Naive B cell (primary cell): ENCODE results near the gene TRAPPC2B. TPM values are rescaled to one million over a fixed set of nuclear protein-coding genes. Genes with fewer than 3 reads are reported as not detected.
A peak's percentile ranks its signal among the peaks of the same experiment; 100 is the strongest.

Experiments
- ATAC-seq, 2 donors: fragments of 150-1000 bp; cut with Tn5 transposase; 2 replicates each; pipeline ENCODE4 v1.10.0; 2021; ENCODE audit warnings: low read depth in 2 of 2, mild to moderate bottlenecking in 2 of 2, moderate library complexity in 2 of 2
- DNase-seq: peaks from one replicate; pipeline ENCODE4 v3.0.0; 2022
- H3K27ac Mint-ChIP-seq, 6 donors: one replicate each; pipeline ENCODE4 v1.8.0; 2020 to 2022; ENCODE audit warnings: mild to moderate bottlenecking in 6 of 6, mixed read lengths in 6 of 6, moderate library complexity in 5 of 6, inconsistent platforms in 2 of 6
- H3K27me3 Mint-ChIP-seq, 3 donors: one replicate each; pipeline ENCODE4 v1.8.0; 2021 to 2022; ENCODE audit warnings: mixed read lengths in 3 of 3, mild to moderate bottlenecking in 1 of 3
- H3K36me3 Mint-ChIP-seq, 2 donors: one replicate each; pipeline ENCODE4 v1.8.0; 2020 to 2022; ENCODE audit warnings: mixed read lengths in 2 of 2, inconsistent platforms in 1 of 2, mild to moderate bottlenecking in 1 of 2
- H3K4me1 Mint-ChIP-seq, 3 donors: one replicate each; pipeline ENCODE4 v1.8.0; 2020 to 2022; ENCODE audit warnings: mixed read lengths in 3 of 3, inconsistent platforms in 1 of 3, mild to moderate bottlenecking in 1 of 3, moderate library complexity in 1 of 3
- H3K4me3 Mint-ChIP-seq, 8 donors: one replicate each; pipeline ENCODE4 v1.8.0; 2020 to 2022; ENCODE audit warnings: mild to moderate bottlenecking in 8 of 8, mixed read lengths in 8 of 8, moderate library complexity in 8 of 8, inconsistent platforms in 2 of 8
- H3K9me3 Mint-ChIP-seq, 7 donors: one replicate each; pipeline ENCODE4 v1.8.0; 2020 to 2022; ENCODE audit warnings: mixed read lengths in 7 of 7, mild to moderate bottlenecking in 5 of 7, inconsistent platforms in 2 of 7, moderate library complexity in 1 of 7
- polyA plus RNA-seq, 6 donors: library from polyadenylated mRNA; unstranded; fragments of 300-500 nt; fragmentation: Illumina TruSeq; gene quantifications; one replicate each; pipeline ENCODE4 v1.2.3, GENCODE V29; 2021; ENCODE audit warnings: low read depth in 6 of 6

Gene TRAPPC2B
- polyA plus RNA-seq: 10 to 100 TPM; 35.5 to 91.3 (median 45.8) TPM

- peak within 1 kb of the TSS; percentile 84 to 96 (median 94) for H3K4me3 Mint-ChIP-seq
- no peaks in the 10 kb centered on the region for H3K27me3 Mint-ChIP-seq
- H3K27ac Mint-ChIP-seq: peak within 1 kb of the TSS; percentile 98 to 99 (median 99)
- H3K36me3 Mint-ChIP-seq: peaks cover 13 to 20% of the 10 kb centered on the region in 2 donors
- DNase-seq: peak; percentile 99
- ATAC-seq: peak; percentile 91 to 92
- H3K4me1 Mint-ChIP-seq: peaks cover 17 to 27% (median 17%) of the 10 kb centered on the region in 3 donors
- H3K9me3 Mint-ChIP-seq: peaks cover 0 to 11% (median 3%) of the 10 kb centered on the region in 7 donors
Measured at GRCh38 chr19:57362997-57363687, at the start of gene TRAPPC2B, which contains the start of gene ZNF547. TRAPPC2B (plus strand) TSS chr19:57363551; CDS start chr19:57364834, 1,283 bp downstream. ZNF547 (plus strand) TSS chr19:57363551; CDS start chr19:57368556, 5,005 bp downstream.

GRCh38 chr19:57314146-57314545 lies 49.2 kb upstream of the TRAPPC2B start:
- DNase-seq (no peak), ATAC-seq (no peak)
- H3K4me1 Mint-ChIP-seq: peaks cover 0 to 3% (median 0%) of the 10 kb centered on the region in 3 donors
- H3K36me3 Mint-ChIP-seq: no peaks in the 10 kb centered on the region
- no peak overlapping the region for H3K27ac Mint-ChIP-seq
- H3K9me3 Mint-ChIP-seq: peaks cover 0 to 5% (median 2%) of the 10 kb centered on the region in 7 donors
- H3K4me3 Mint-ChIP-seq: no peak overlapping the region
- H3K27me3 Mint-ChIP-seq: peaks cover 19 to 60% (median 44%) of the 10 kb centered on the region in 3 donors

GRCh38 chr19:57317503-57317902 lies 45.8 kb upstream of the TRAPPC2B start:
- H3K27ac Mint-ChIP-seq: no peak overlapping the region
- H3K27me3 Mint-ChIP-seq: peaks cover 19 to 59% (median 44%) of the 10 kb centered on the region in 3 donors
- H3K4me1 Mint-ChIP-seq: peaks cover 19 to 31% (median 24%) of the 10 kb centered on the region in 3 donors
- peaks cover 0 to 8% (median 0%) of the 10 kb centered on the region in 7 donors for H3K9me3 Mint-ChIP-seq
- H3K4me3 Mint-ChIP-seq: no peak overlapping the region
- ATAC-seq (no peak), DNase-seq (no peak)
- H3K36me3 Mint-ChIP-seq: no peaks in the 10 kb centered on the region

- Mint-ChIP-seq H3K4me3 (peak overlapping the region; percentile 92 to 98 (median 97)), H3K9me3 (peaks cover 0 to 11% (median 2%) of the 10 kb centered on the region in 7 donors), H3K27me3 (peaks cover 19 to 36% (median 35%) of the 10 kb centered on the region in 3 donors), H3K27ac (peak overlapping the region; percentile 93 to 100 (median 98)), H3K4me1 (peaks cover 23 to 40% (median 33%) of the 10 kb centered on the region in 3 donors), H3K36me3 (peaks cover 8 to 13% of the 10 kb centered on the region in 2 donors)
- DNase-seq (no peak), ATAC-seq (peak; percentile 0 to 60)
Measured at GRCh38 chr19:57319869-57320179, 43.5 kb upstream of the TRAPPC2B start.

GRCh38 chr19:57320180-57321084 lies 42.9 kb upstream of the TRAPPC2B start, which contains the start of gene ZNF543:
ZNF543 (plus strand) TSS chr19:57320472; CDS start chr19:57320854, 382 bp downstream.
- Mint-ChIP-seq H3K27ac (peak within 1 kb of the TSS; percentile 93 to 100 (median 98)), H3K27me3 (peaks cover 13 to 30% (median 29%) of the 10 kb centered on the region in 3 donors), H3K36me3 (peaks cover 10 to 18% of the 10 kb centered on the region in 2 donors), H3K4me1 (peaks cover 23 to 40% (median 33%) of the 10 kb centered on the region in 3 donors), H3K4me3 (peak within 1 kb of the TSS; percentile 92 to 98 (median 97)), H3K9me3 (peaks cover 0 to 11% (median 4%) of the 10 kb centered on the region in 7 donors)
- peak; percentile 89 for DNase-seq
- peak; percentile 92 to 95 for ATAC-seq

GRCh38 chr19:57321116-57321515 lies 42.2 kb upstream of the TRAPPC2B start:
- H3K4me3 Mint-ChIP-seq: peak overlapping the region; percentile 92 to 98 (median 97)
- DNase-seq (no peak), ATAC-seq (no peak)
- peak overlapping the region; percentile 93 to 100 (median 98) for H3K27ac Mint-ChIP-seq
- H3K4me1 Mint-ChIP-seq: peaks cover 23 to 40% (median 38%) of the 10 kb centered on the region in 3 donors
- H3K27me3 Mint-ChIP-seq: peaks cover 6 to 23% (median 22%) of the 10 kb centered on the region in 3 donors
- H3K9me3 Mint-ChIP-seq: peaks cover 0 to 11% (median 4%) of the 10 kb centered on the region in 7 donors
- peaks cover 10 to 18% of the 10 kb centered on the region in 2 donors for H3K36me3 Mint-ChIP-seq

- Mint-ChIP-seq H3K4me1 (peaks cover 23 to 43% (median 40%) of the 10 kb centered on the region in 3 donors), H3K27me3 (peaks cover 1 to 16% (median 16%) of the 10 kb centered on the region in 3 donors), H3K4me3 (peak overlapping the region in 7 of 8 donors; percentile 92 to 98 (median 97)), H3K36me3 (peaks cover 11 to 18% of the 10 kb centered on the region in 2 donors), H3K27ac (peak overlapping the region in 3 of 6 donors; percentile 27 to 65 (median 33)), H3K9me3 (peaks cover 0 to 14% (median 4%) of the 10 kb centered on the region in 7 donors)
- no peak for ATAC-seq
- DNase-seq: no peak
Measured at GRCh38 chr19:57321751-57322150, 41.6 kb upstream of the TRAPPC2B start.

GRCh38 chr19:57324992-57325391 lies 38.4 kb upstream of the TRAPPC2B start:
- Mint-ChIP-seq H3K4me3 (peak overlapping the region in 1 of 8 donors; percentile 66), H3K36me3 (peaks cover 39 to 40% of the 10 kb centered on the region in 2 donors)

GRCh38 chr19:57327993-57328392 lies 35.4 kb upstream of the TRAPPC2B start:
- DNase-seq (no peak), ATAC-seq (no peak)
- Mint-ChIP-seq H3K36me3 (peaks cover 40 to 44% of the 10 kb centered on the region in 2 donors), H3K4me3 (no peak overlapping the region), H3K4me1 (peaks cover 0 to 13% (median 4%) of the 10 kb centered on the region in 3 donors), H3K27ac (no peak overlapping the region), H3K9me3 (peaks cover 4 to 47% (median 24%) of the 10 kb centered on the region in 7 donors), H3K27me3 (no peaks in the 10 kb centered on the region)

More at GRCh38 chr19:57324992-57325391, 38.4 kb upstream of the TRAPPC2B start:
- DNase-seq (no peak), ATAC-seq (no peak)
- Mint-ChIP-seq H3K4me1 (peaks cover 18 to 38% (median 34%) of the 10 kb centered on the region in 3 donors), H3K9me3 (peaks cover 4 to 41% (median 21%) of the 10 kb centered on the region in 7 donors), H3K27ac (peak overlapping the region in 1 of 6 donors; percentile 36), H3K27me3 (no peaks in the 10 kb centered on the region)

GRCh38 chr19:57334191-57334590 lies 29.2 kb upstream of the TRAPPC2B start:
- Mint-ChIP-seq H3K4me3 (no peak overlapping the region), H3K9me3 (peaks cover 0 to 21% (median 7%) of the 10 kb centered on the region in 7 donors), H3K36me3 (peaks cover 2 to 11% of the 10 kb centered on the region in 2 donors), H3K27ac (peak overlapping the region in 1 of 6 donors; percentile 24), H3K4me1 (peaks cover 0 to 3% (median 0%) of the 10 kb centered on the region in 3 donors), H3K27me3 (no peaks in the 10 kb centered on the region)
- ATAC-seq (no peak), DNase-seq (no peak)

GRCh38 chr19:57338877-57339276 lies 24.5 kb upstream of the TRAPPC2B start:
- DNase-seq: no peak
- H3K27me3 Mint-ChIP-seq: no peaks in the 10 kb centered on the region
- no peak overlapping the region for H3K4me3 Mint-ChIP-seq
- no peak overlapping the region for H3K27ac Mint-ChIP-seq
- ATAC-seq: no peak
- H3K4me1 Mint-ChIP-seq: peaks cover 0 to 3% (median 0%) of the 10 kb centered on the region in 3 donors
- H3K9me3 Mint-ChIP-seq: peaks cover 0 to 3% (median 0%) of the 10 kb centered on the region in 7 donors
- H3K36me3 Mint-ChIP-seq: no peaks in the 10 kb centered on the region

GRCh38 chr19:57342582-57342981 lies 20.8 kb upstream of the TRAPPC2B start:
- DNase-seq (no peak), ATAC-seq (no peak)
- Mint-ChIP-seq H3K9me3 (peaks cover 0 to 3% (median 0%) of the 10 kb centered on the region in 7 donors), H3K4me3 (no peak overlapping the region), H3K27me3 (peaks cover 0 to 17% (median 5%) of the 10 kb centered on the region in 3 donors), H3K27ac (no peak overlapping the region), H3K36me3 (no peaks in the 10 kb centered on the region), H3K4me1 (no peaks in the 10 kb centered on the region)
